Activated T-cell treated with anti-CD3 and anti-CD28 coated beads, Interleukin-2, amount 50 U/mL, for 72 hours (primary cell): Measurements from ENCODE around the gene SLC25A44. TPM values are rescaled to one million over a fixed set of nuclear protein-coding genes. Genes with fewer than 3 reads are reported as not detected.

Experiments used
- ATAC-seq, 2 donors: fragments of 150-1000 bp; cut with Tn5 transposase; replicated peaks in 1 of 2; 2 replicates each; pipeline ENCODE4 v1.10.0; 2021; ENCODE audit warnings: moderate library complexity in 2 of 2, mild to moderate bottlenecking in 1 of 2
- DNase-seq, 2 donors: peaks; one replicate each; pipeline ENCODE4 v3.0.0; 2021 to 2022; ENCODE audit warnings: mixed read lengths in 1 of 2
- H3K27ac Mint-ChIP-seq: one replicate; pipeline ENCODE4 v1.8.0; 2022; ENCODE audit warnings: mild to moderate bottlenecking, moderate library complexity, mixed read lengths
- H3K27me3 Mint-ChIP-seq: one replicate; pipeline ENCODE4 v1.8.0; 2022; ENCODE audit warnings: low read depth, mixed read lengths
- H3K36me3 Mint-ChIP-seq, 2 donors: one replicate each; pipeline ENCODE4 v1.8.0; 2022; ENCODE audit warnings: mixed read lengths in 2 of 2, mild to moderate bottlenecking in 1 of 2; ENCODE audit not compliant: insufficient read depth in 2 of 2
- H3K4me1 Mint-ChIP-seq: one replicate; pipeline ENCODE4 v1.8.0; 2022; ENCODE audit warnings: low read depth, mixed read lengths
- H3K4me3 Mint-ChIP-seq, 2 donors: one replicate each; pipeline ENCODE4 v1.8.0; 2022; ENCODE audit warnings: mild to moderate bottlenecking in 2 of 2, mixed read lengths in 2 of 2, moderate library complexity in 2 of 2
- H3K9me3 Mint-ChIP-seq, 2 donors: one replicate each; pipeline ENCODE4 v1.8.0; 2022; ENCODE audit warnings: mixed read lengths in 2 of 2
- total RNA-seq, 2 donors: library from RNA; stranded (reverse); gene quantifications; one replicate each; pipeline ENCODE4 v1.2.3, GENCODE V29; 2022

SLC25A44 gene
- total RNA-seq, 2 donors from 2014 or later: 52.3 to 71.0 TPM

- Mint-ChIP-seq H3K27ac (no peak within 1 kb of the TSS), H3K4me3 (no peak within 1 kb of the TSS), H3K27me3 (peaks cover 8% of the 10 kb centered on the region), H3K36me3 (peaks cover 6 to 13% of the 10 kb centered on the region in 2 donors), H3K9me3 (no peaks in the 10 kb centered on the region), H3K4me1 (peaks cover 21% of the 10 kb centered on the region)
- DNase-seq (no peak), ATAC-seq (peak in 1 of 2 donors; percentile 2)
Measured at GRCh38 chr1:156241926-156242325, 48.0 kb downstream of the SLC25A44 start, which contains the start of gene BGLAP. BGLAP (plus strand) TSS chr1:156242184; CDS start chr1:156242232, 48 bp downstream.

GRCh38 chr1:156242738-156243137 lies 48.8 kb downstream of the SLC25A44 start:
- Mint-ChIP-seq H3K4me3 (no peak overlapping the region), H3K27ac (no peak overlapping the region), H3K9me3 (no peaks in the 10 kb centered on the region), H3K36me3 (peaks cover 4 to 8% of the 10 kb centered on the region in 2 donors), H3K4me1 (peaks cover 21% of the 10 kb centered on the region), H3K27me3 (peaks cover 8% of the 10 kb centered on the region)
- DNase-seq (no peak), ATAC-seq (no peak)

- H3K9me3 Mint-ChIP-seq: no peaks in the 10 kb centered on the region
- no peak overlapping the region for H3K4me3 Mint-ChIP-seq
- H3K27ac Mint-ChIP-seq: no peak overlapping the region
- DNase-seq (no peak), ATAC-seq (no peak)
- H3K36me3 Mint-ChIP-seq: peaks cover 0 to 4% of the 10 kb centered on the region in 2 donors
- peaks cover 21% of the 10 kb centered on the region for H3K4me1 Mint-ChIP-seq
- H3K27me3 Mint-ChIP-seq: peaks cover 8% of the 10 kb centered on the region
Measured at GRCh38 chr1:156244126-156244525, 50.2 kb downstream of the SLC25A44 start.

GRCh38 chr1:156244712-156245111 lies 50.8 kb downstream of the SLC25A44 start:
- ATAC-seq (no peak), DNase-seq (no peak)
- Mint-ChIP-seq H3K9me3 (no peaks in the 10 kb centered on the region), H3K4me3 (peak overlapping the region; percentile 83 to 86), H3K27me3 (peaks cover 8% of the 10 kb centered on the region), H3K27ac (no peak overlapping the region), H3K4me1 (peaks cover 21% of the 10 kb centered on the region), H3K36me3 (peaks cover 0 to 4% of the 10 kb centered on the region in 2 donors)

GRCh38 chr1:156245451-156246232 lies 51.7 kb downstream of the SLC25A44 start:
- H3K27me3 Mint-ChIP-seq: peaks cover 8% of the 10 kb centered on the region
- peak overlapping the region; percentile 83 to 86 for H3K4me3 Mint-ChIP-seq
- peaks cover 21% of the 10 kb centered on the region for H3K4me1 Mint-ChIP-seq
- H3K27ac Mint-ChIP-seq: peak overlapping the region; percentile 45
- peaks cover 0 to 5% of the 10 kb centered on the region in 2 donors for H3K36me3 Mint-ChIP-seq
- peak; percentile 38 to 61 for ATAC-seq
- no peaks in the 10 kb centered on the region for H3K9me3 Mint-ChIP-seq
- DNase-seq: peak; percentile 47

DNA sequence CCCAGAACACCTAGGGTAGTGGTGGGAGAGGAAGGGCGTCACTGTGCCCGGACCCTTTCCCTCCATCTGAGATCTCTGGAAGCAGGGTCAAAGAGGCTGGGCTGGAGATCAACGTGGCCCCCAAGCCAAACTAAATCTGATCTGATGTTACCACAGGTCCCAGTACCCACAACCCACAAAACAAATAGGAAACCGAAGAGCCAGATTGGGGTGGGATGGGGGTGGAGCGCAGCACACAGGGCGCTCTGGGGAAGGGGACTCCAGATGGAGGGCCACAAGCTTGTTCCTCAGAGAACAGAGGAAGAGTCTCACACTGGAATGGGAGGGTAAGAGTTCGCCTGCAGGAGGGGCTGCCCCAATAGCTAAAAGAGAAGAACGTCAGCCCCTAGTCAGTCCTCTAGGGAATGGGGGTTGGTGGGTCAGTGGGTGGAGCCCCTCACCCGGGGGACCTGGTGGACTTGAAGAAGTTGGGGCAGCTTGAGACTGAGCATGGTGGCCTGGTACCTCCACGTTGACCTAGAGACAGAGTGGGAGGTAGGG lies 52.4 kb downstream of the SLC25A44 start:
- no peak for DNase-seq
- peaks cover 0 to 6% of the 10 kb centered on the region in 2 donors for H3K36me3 Mint-ChIP-seq
- no peaks in the 10 kb centered on the region for H3K9me3 Mint-ChIP-seq
- no peak for ATAC-seq
- peaks cover 8% of the 10 kb centered on the region for H3K27me3 Mint-ChIP-seq
- peaks cover 21% of the 10 kb centered on the region for H3K4me1 Mint-ChIP-seq
- H3K4me3 Mint-ChIP-seq: peak overlapping the region; percentile 1 to 20
- H3K27ac Mint-ChIP-seq: no peak overlapping the region

- H3K4me1 Mint-ChIP-seq: peaks cover 21% of the 10 kb centered on the region
- no peaks in the 10 kb centered on the region for H3K9me3 Mint-ChIP-seq
- peaks cover 0 to 6% of the 10 kb centered on the region in 2 donors for H3K36me3 Mint-ChIP-seq
- no peak overlapping the region for H3K4me3 Mint-ChIP-seq
- peaks cover 8% of the 10 kb centered on the region for H3K27me3 Mint-ChIP-seq
- DNase-seq (no peak), ATAC-seq (no peak)
- no peak overlapping the region for H3K27ac Mint-ChIP-seq
Measured at GRCh38 chr1:156246781-156247459, 53.0 kb downstream of the SLC25A44 start.

GRCh38 chr1:156247460-156248322 lies 53.8 kb downstream of the SLC25A44 start, which contains the start of gene PAQR6:
PAQR6 (minus strand) TSS chr1:156248056; CDS start chr1:156246731, 1,325 bp downstream.
- Mint-ChIP-seq H3K4me3 (no peak within 1 kb of the TSS), H3K36me3 (peaks cover 0 to 6% of the 10 kb centered on the region in 2 donors), H3K27ac (no peak within 1 kb of the TSS), H3K27me3 (peaks cover 8% of the 10 kb centered on the region), H3K4me1 (peaks cover 21% of the 10 kb centered on the region), H3K9me3 (no peaks in the 10 kb centered on the region)
- ATAC-seq (no peak), DNase-seq (no peak)

DNA sequence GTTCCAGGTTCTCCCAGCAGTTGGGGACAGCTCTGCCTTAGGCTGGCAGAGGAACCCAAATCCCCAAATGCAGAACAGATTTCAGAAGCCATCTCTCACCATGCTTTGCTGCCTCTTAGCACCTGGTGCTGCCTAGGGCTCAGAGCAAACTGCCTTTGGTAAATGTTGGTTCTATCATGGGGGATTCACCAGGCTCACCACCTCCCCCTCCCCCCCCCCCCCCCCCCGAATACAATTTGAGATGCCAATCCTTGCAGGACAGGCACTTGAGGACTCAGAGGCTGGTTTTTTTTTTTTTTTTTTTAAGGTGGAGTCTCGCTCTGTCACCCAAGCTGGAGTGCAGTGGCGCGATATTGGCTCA lies 54.4 kb downstream of the SLC25A44 start:
- H3K4me1 Mint-ChIP-seq: peaks cover 21% of the 10 kb centered on the region
- peaks cover 8% of the 10 kb centered on the region for H3K27me3 Mint-ChIP-seq
- DNase-seq (no peak), ATAC-seq (no peak)
- H3K4me3 Mint-ChIP-seq: no peak overlapping the region
- peaks cover 0 to 10% of the 10 kb centered on the region in 2 donors for H3K36me3 Mint-ChIP-seq
- H3K27ac Mint-ChIP-seq: no peak overlapping the region
- H3K9me3 Mint-ChIP-seq: no peaks in the 10 kb centered on the region

DNA sequence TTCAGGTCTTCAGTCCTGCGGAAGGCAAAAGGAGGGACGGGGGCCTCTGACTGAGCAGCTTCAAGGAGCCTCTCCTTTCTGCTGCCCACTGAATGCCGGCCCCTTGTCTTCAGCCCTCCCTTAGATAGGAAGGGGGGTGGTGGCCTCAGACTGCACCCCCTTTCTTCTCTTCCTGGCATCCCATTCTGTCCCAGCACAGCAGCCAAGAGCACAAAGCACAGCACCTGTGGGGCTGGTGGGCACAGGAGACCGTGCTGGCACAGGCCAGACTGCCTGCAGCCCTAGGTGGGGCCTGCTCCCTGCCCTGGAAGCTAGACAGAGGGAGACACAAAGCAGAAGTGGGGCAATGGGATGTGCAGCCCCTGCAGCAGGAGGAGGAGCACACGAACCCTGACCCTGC lies 55.7 kb downstream of the SLC25A44 start:
- peaks cover 8% of the 10 kb centered on the region for H3K27me3 Mint-ChIP-seq
- peaks cover 15% of the 10 kb centered on the region for H3K4me1 Mint-ChIP-seq
- no peak for ATAC-seq
- H3K27ac Mint-ChIP-seq: no peak overlapping the region
- H3K9me3 Mint-ChIP-seq: no peaks in the 10 kb centered on the region
- peaks cover 0 to 16% of the 10 kb centered on the region in 2 donors for H3K36me3 Mint-ChIP-seq
- DNase-seq: no peak
- H3K4me3 Mint-ChIP-seq: no peak overlapping the region

DNA sequence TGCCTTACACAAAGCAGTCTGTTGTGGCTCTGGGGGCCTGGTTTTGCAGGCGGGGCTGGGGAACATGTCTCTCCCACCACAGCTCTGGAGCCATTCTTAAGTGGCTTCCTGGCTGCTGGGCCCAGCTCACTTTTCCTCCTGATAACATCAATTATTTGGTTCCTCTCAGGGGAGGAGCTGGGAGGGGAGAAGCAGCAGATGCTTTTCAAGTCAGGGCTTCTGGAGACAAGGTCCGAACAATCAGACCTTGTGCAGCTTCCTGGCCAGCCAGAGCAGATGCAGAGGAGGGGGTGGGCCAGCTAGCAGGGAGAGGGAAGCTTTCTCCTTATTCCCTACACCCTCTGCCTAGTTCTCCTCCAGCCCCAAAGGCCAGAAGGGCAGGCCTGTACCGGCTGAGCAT lies 57.6 kb downstream of the SLC25A44 start:
- no peaks in the 10 kb centered on the region for H3K4me1 Mint-ChIP-seq
- no peak overlapping the region for H3K27ac Mint-ChIP-seq
- peaks cover 3 to 17% of the 10 kb centered on the region in 2 donors for H3K36me3 Mint-ChIP-seq
- DNase-seq (no peak), ATAC-seq (no peak)
- no peaks in the 10 kb centered on the region for H3K27me3 Mint-ChIP-seq
- H3K9me3 Mint-ChIP-seq: no peaks in the 10 kb centered on the region
- no peak overlapping the region for H3K4me3 Mint-ChIP-seq

DNA sequence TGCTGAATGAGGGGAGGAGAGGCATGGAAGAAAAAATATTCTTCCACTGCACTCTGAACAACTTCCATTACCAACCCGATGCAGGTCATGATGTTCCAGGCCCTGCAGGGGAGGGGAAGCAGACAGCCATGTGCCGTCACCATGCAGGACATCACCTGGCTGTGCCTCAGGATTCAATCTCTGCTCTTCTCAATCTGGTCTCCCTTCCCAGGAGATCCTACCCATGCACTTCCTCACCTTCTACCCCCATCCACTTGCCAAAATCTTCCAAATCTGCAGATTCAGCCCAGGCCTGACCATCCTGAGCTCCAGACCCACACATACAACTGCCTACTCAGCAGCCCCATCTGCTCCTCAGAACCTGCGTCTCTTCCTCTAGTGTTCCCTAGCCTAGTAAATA lies 59.7 kb downstream of the SLC25A44 start:
- DNase-seq: no peak
- H3K9me3 Mint-ChIP-seq: no peaks in the 10 kb centered on the region
- no peaks in the 10 kb centered on the region for H3K27me3 Mint-ChIP-seq
- no peak for ATAC-seq
- no peak overlapping the region for H3K4me3 Mint-ChIP-seq
- H3K27ac Mint-ChIP-seq: peak overlapping the region; percentile 6
- H3K36me3 Mint-ChIP-seq: peaks cover 3 to 19% of the 10 kb centered on the region in 2 donors
- no peaks in the 10 kb centered on the region for H3K4me1 Mint-ChIP-seq
